Upper lobe of left lung (tissue), 6 donors: ENCODE results near the gene ITSN1. TPM values are rescaled to one million over a fixed set of nuclear protein-coding genes. Genes with fewer than 3 reads are reported as not detected.
A peak's percentile ranks its signal among the peaks of the same experiment; 100 is the strongest.
"Not testable (repeated sequence)": the region's sequence is repeated elsewhere in the genome, so short reads cannot be mapped to it uniquely, and the experiment has no call there.

Source experiments
- ATAC-seq, 2 donors: fragments of 200-7000 bp; cut with Tn5 transposase; one replicate each; pipeline ENCODE4 v1.9.1; 2022; ENCODE audit warnings: mild to moderate bottlenecking in 2 of 2, moderate library complexity in 2 of 2; ENCODE audit not compliant: low FRiP score in 2 of 2
- DNase-seq, 2 donors: peaks; one replicate each; pipeline ENCODE4 v3.0.0-alpha.2; 2019 to 2020
- H3K27ac ChIP-seq, 4 donors: fragments of 200-600 bp; sonication (generic); one replicate each; pipeline ENCODE4 v1.5.1; 2016 to 2019
- H3K27me3 ChIP-seq, 4 donors: fragments of 200-600 bp; sonication (generic); one replicate each; pipeline ENCODE4 v1.5.1; 2017 to 2019
- H3K36me3 ChIP-seq, 4 donors: fragments of 200-600 bp; sonication (generic); one replicate each; pipeline ENCODE4 v1.5.1; 2016 to 2019
- H3K4me1 ChIP-seq, 4 donors: fragments of 200-600 bp; sonication (generic); one replicate each; pipeline ENCODE4 v1.5.1; 2018 to 2019
- H3K4me3 ChIP-seq, 4 donors: fragments of 200-600 bp; sonication (generic); one replicate each; pipeline ENCODE4 v1.5.1; 2017 to 2019; ENCODE audit warnings: mild to moderate bottlenecking in 2 of 4, moderate library complexity in 1 of 4
- H3K9me3 ChIP-seq, 4 donors: fragments of 200-600 bp; sonication (generic); one replicate each; pipeline ENCODE4 v1.5.1; 2018 to 2019
- CTCF ChIP-seq, 6 experiments: fragments of 450-650 bp in 4 of 6; fragments of 200-600 bp in 2 of 6; sonication (generic) in 2 of 6; IDR thresholded peaks; one replicate each; pipeline ENCODE4 v1.5.1; 2016 to 2019; ENCODE audit warnings: antibody characterized with exemption in 6 of 6
- EP300 ChIP-seq, 4 donors: sonication (generic); formaldehyde crosslinking; IDR thresholded peaks; one replicate each; pipeline ENCODE4 v1.5.1; 2017; ENCODE audit warnings: antibody characterized with exemption in 4 of 4, control low read depth in 2 of 4
- POLR2A ChIP-seq, 4 donors: fragments of 450-650 bp; IDR thresholded peaks; one replicate each; pipeline ENCODE4 v1.5.1; 2016 to 2017; ENCODE audit warnings: antibody characterized with exemption in 4 of 4, mild to moderate bottlenecking in 2 of 4
- POLR2AphosphoS5 ChIP-seq, 2 donors: sonication (generic); formaldehyde crosslinking; IDR thresholded peaks; one replicate each; pipeline ENCODE4 v1.5.1; 2017; ENCODE audit warnings: antibody characterized with exemption in 2 of 2
- WGBS, 2 donors: methylation state at CpG; one replicate each; pipeline ENCODE4 v1.1.5; 2017 to 2018; 5-methylcytosine and 5-hydroxymethylcytosine counted together
- total RNA-seq, 6 donors: library from RNA; depleted of rRNA in 4 of 6; stranded (reverse); fragments of >200 nt in 4 of 6; gene quantifications; one replicate each; pipeline versions ENCODE4 v1.1.0 to v1.2.1, GENCODE V29; 2016 to 2021
- donor health status: DM: no; HTN: no; CAD: no; lungs with moderate emphysema.
- donor health status: DM: no; HTN: yes; CAD: no; lungs with severe emphysema.

The ITSN1 gene
- 100 to 1,000 TPM in 1 of 6 donors, 10 to 100 TPM in 5; 19.3 to 103 (median 38.7) TPM for total RNA-seq

DNA sequence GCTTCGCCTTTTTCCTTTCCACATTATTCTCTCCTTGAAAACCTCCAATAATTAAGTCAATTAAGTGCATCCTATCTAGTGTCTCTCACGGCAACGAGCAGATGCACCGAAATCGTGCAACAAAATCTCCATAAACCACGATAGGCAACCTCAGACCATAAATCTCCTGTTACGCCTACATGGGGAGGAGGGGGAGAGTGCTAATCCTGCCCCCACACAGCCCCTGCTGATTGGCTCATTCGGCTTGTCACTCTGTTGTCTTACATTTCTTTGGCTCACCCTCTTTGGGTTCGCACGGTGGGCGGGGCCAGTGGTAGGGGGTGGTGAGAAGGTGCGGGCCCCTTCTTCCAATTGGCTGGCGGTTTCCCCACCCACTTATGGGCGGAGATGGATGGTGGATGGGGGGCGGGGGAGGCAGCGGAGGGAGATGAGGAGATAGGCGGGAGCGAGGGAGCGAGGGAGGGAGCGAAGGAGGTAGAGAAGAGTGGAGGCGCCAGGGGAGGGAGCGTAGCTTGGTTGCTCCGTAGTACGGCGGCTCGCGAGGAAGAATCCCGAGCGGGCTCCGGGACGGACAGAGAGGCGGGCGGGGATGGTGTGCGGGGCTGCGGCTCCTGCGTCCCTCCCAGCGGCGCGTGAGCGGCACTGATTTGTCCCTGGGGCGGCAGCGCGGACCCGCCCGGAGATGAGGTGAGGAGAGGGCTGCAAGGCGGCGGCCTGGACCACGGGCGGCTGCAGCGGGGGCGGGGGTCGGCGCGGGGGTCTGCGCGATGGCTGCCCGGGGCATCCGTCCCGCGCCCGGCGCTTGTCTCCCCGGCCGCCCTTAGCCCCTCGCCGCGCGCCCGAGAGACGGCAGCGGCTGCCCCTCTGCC is at the start of gene ITSN1:
ITSN1 (plus strand) TSS at position 475 of the 869 bp plus-strand sequence. CDS start 76,328 bp downstream, outside the sequence.
- no peaks in the 10 kb centered on the region for H3K9me3 ChIP-seq
- no peaks in the 10 kb centered on the region for H3K36me3 ChIP-seq
- H3K27ac ChIP-seq = peak within 1 kb of the TSS; percentile 85 to 94 (median 91)
- DNase-seq (peak; percentile 94 to 100), ATAC-seq (peak; percentile 95 to 98)
- no peaks in the 10 kb centered on the region for H3K27me3 ChIP-seq
- 0 to 2% methylated on average over 28 to 66 of the region's 71 CpGs for WGBS, 2 donors
- H3K4me1 ChIP-seq = peaks cover 12 to 39% (median 27%) of the 10 kb centered on the region in 4 donors
- TF ChIP-seq POLR2AphosphoS5 (IDR thresholded peaks at IDR 0.05) = peak; percentile 15 to 88
- TF ChIP-seq EP300 (IDR thresholded peaks at IDR 0.05) = peak in 1 of 4 donors; percentile 57
- TF ChIP-seq POLR2A (IDR thresholded peaks at IDR 0.05) = peak in 3 of 4 donors; percentile 33 to 91 (median 80)
- TF ChIP-seq CTCF (IDR thresholded peaks at IDR 0.05) = no peak
- H3K4me3 ChIP-seq = peak within 1 kb of the TSS; percentile 71 to 99 (median 96)

- Histone ChIP-seq H3K27me3 (no peaks in the 10 kb centered on the region), H3K4me1 (no peaks in the 10 kb centered on the region), H3K9me3 (no peaks in the 10 kb centered on the region), H3K36me3 (peaks cover 7 to 90% (median 39%) of the 10 kb centered on the region in 4 donors), H3K4me3 (no peak overlapping the region), H3K27ac (no peak overlapping the region)
- TF ChIP-seq POLR2AphosphoS5 (IDR thresholded peaks at IDR 0.05) = no peak
- TF ChIP-seq CTCF (IDR thresholded peaks at IDR 0.05) = no peak
- TF ChIP-seq EP300 (IDR thresholded peaks at IDR 0.05) = no peak
- TF ChIP-seq POLR2A (IDR thresholded peaks at IDR 0.05) = no peak
- no peak for DNase-seq
- no peak for ATAC-seq
- 69 to 83% methylated on average over 1 of the region's 1 CpG for WGBS, 2 donors
Measured at GRCh38 chr21:33598051-33598450, 44.2 kb upstream of the ITSN1 start.

- no peak overlapping the region for H3K4me3 ChIP-seq
- no peaks in the 10 kb centered on the region for H3K27me3 ChIP-seq
- DNase-seq (no peak), ATAC-seq (no peak)
- no peaks in the 10 kb centered on the region for H3K4me1 ChIP-seq
- no peaks in the 10 kb centered on the region for H3K9me3 ChIP-seq
- peaks cover 9 to 59% (median 18%) of the 10 kb centered on the region in 4 donors for H3K36me3 ChIP-seq
- WGBS, 2 donors = 70 to 78% methylated on average over 1 of the region's 1 CpG
- TF ChIP-seq POLR2A (IDR thresholded peaks at IDR 0.05) = no peak
- no peak for TF ChIP-seq POLR2AphosphoS5 (IDR thresholded peaks at IDR 0.05)
- no peak for TF ChIP-seq EP300 (IDR thresholded peaks at IDR 0.05)
- no peak for TF ChIP-seq CTCF (IDR thresholded peaks at IDR 0.05)
- H3K27ac ChIP-seq = no peak overlapping the region
Measured at GRCh38 chr21:33608559-33608958, 33.7 kb upstream of the ITSN1 start.

- Histone ChIP-seq H3K4me1 (no peaks in the 10 kb centered on the region), H3K9me3 (no peaks in the 10 kb centered on the region), H3K36me3 (peaks cover 10 to 72% (median 18%) of the 10 kb centered on the region in 4 donors), H3K4me3 (no peak overlapping the region), H3K27ac (no peak overlapping the region), H3K27me3 (no peaks in the 10 kb centered on the region)
- no peak for DNase-seq
- 92 to 97% methylated on average over 7 of the region's 7 CpGs for WGBS, 2 donors
- TF ChIP-seq POLR2AphosphoS5 (IDR thresholded peaks at IDR 0.05) (no peak), EP300 (IDR thresholded peaks at IDR 0.05) (no peak), CTCF (IDR thresholded peaks at IDR 0.05) (no peak), POLR2A (IDR thresholded peaks at IDR 0.05) (no peak)
- ATAC-seq = no peak
Measured at GRCh38 chr21:33611006-33611744, 31.1 kb upstream of the ITSN1 start.

- H3K4me1 ChIP-seq, H3K27ac ChIP-seq, H3K27me3 ChIP-seq, DNase-seq, H3K9me3 ChIP-seq, H3K4me3 ChIP-seq, ATAC-seq: not testable (repeated sequence)
- peaks cover 7 to 60% (median 16%) of the 10 kb centered on the region in 4 donors for H3K36me3 ChIP-seq
- WGBS, 2 donors = 84 to 93% methylated on average over 11 of the region's 11 CpGs
Measured at GRCh38 chr21:33617565-33617964, 24.7 kb upstream of the ITSN1 start.
